Medulla oblongata (tissue), 1 donor: ENCODE data around the gene MCAT.
"Not testable (repeated sequence)": the region's sequence is repeated elsewhere in the genome, so short reads cannot be mapped to it uniquely, and the experiment has no call there.

Experiments used
- DNase-seq: peaks from one replicate; pipeline ENCODE4 v3.0.0-alpha.2; 2015; ENCODE audit errors: extremely low spot score

MCAT gene

DNA sequence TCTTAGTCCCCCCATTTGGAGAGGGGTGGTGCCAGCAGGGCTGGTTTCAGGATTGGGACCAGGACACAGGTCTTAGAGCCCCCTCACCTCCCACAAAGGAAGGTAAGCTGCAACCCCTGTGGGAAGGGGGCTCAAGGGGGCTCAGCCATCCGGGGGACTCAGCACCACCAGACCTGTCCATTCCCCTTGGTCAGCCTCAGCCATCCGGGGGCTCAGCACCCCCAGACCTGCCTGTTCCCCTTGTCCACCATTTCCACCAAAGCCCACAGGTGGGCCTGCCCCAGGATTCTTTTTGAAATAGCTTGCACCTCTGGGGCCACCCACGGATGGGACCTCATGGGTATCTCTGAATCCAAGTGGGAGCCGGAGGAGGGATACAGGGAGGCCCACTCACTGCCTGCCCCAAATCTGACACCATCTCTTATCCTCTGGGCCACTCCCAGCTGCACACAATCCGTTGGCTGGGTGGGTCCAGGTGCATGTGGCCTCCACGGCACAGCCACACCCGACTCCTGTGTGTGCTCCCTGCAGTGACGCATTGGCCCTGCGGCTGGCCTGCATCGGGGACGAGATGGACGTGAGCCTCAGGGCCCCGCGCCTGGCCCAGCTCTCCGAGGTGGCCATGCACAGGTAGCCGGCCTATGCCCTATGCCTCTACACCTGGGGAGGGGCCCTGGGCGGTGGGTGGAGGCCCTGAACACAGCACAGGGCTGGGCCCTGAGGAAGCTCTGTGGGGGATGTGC lies 15.9 kb downstream of the MCAT start:
- no peak for DNase-seq

DNA sequence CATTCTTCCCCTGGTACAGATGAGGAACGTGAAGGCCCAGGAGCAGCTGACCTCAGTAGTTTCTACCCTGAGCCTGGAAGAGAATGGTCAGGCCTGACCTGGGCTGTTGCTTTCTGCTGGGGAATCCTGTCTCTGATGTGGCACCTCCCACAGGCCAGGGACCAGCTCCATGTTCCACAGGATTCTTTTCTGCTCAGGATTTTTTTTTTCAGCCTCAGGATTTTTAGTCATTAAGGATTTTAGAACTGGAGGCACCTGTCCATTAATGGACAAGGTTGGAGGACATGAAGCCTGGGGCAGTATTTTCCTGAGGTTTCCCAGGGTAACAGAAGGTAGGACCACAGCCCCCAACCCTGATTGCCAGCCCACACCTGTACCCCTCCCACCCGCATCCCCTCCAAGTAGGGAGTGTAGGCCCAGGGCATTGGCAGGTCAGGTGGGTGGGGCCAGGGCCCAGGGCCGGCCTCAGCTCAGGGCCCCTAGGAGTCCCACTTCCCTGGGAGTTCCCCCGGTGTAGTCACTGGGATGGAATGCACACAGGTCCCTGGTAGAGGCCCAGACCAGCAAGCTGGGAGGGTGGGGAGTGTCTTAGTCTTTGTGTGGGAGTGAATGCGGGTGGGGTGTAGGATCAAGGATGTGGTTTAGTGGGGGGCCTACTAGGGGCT lies 16.6 kb downstream of the MCAT start:
- no peak for DNase-seq

DNA sequence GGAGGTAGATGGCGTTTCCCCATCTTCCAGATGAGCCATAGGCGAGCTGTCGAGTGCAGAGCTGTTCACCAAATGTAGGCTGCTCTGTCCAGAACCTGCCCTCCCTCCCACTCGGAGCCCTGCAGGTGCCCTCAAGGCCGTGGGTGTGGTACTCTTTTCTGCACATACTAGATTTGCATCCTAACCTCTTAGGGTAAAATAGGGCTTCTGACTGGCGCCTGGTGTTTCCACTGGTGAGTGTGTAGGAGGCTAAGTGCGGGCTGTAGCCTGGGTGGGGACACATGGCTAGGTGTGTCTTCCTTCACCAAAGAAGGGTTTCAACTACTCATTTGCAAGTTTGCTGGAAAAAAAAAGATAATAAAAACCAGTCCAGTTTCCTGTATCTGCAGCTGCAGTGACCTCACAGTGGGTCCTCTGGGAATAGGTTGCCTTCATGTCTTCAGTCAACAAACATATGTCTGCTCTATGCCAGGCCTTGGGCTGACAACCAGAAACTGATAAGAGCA lies 24.2 kb downstream of the MCAT start:
- DNase-seq, result no peak

DNA sequence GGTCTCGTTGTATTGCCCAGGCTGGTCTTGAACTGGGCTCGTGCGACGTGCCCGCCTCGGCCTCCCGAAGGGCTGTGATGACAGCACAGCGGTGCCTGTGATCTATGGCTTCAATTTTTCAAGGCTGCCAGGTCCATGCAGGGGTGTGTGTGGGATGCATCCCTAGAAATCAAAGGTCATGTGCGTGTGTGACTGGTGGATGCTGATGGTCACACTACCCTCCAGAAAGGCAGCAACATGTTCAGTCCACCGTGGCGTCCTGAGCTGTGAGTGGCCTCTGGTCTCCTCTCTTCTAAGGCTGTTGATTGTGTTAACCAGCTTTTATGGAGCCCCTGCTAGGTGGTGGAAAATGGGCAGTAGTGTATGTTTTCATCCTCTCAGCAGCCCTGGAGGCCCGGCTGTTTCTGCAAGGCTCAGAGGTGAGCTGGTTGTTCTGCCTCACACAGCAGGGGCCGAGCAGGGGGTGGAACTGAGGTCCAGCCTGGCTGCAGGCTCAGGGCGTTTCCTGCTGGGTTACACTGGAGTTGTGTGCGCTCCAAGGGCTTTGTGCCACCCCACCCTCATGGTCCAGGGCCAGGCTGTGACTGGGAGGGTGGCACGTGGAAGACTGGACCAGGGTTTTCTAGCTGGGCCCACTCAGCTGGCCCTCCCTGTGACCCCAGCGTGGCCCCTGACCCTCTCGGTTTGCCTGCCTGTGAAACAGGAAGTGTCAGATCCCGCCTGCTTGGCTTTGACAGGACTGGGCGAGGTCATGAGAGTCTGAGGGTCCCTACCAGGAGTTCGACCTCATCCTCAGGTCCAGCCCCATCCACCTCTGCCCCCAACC lies 25.0 kb downstream of the MCAT start:
- no peak for DNase-seq

DNA sequence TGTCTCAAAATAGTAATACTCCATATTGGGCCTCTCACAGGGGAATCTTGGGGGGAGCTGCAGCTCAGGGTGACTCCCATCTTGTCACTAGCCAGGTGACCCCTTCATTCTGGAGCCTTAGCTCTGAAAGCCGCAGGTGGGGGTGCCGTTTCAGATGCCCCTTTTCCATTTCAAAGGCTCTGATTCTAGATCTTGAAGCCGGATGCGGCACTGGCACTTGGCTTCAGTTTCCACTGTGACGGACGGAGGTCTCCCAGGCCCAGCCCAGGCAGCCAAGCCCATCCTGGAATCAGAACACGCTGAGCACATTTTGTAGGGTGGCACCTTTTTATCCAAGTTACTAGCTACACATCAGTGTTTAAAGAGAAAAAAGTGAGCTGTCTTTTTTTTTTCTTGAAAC lies 26.3 kb downstream of the MCAT start:
- no peak for DNase-seq

DNA sequence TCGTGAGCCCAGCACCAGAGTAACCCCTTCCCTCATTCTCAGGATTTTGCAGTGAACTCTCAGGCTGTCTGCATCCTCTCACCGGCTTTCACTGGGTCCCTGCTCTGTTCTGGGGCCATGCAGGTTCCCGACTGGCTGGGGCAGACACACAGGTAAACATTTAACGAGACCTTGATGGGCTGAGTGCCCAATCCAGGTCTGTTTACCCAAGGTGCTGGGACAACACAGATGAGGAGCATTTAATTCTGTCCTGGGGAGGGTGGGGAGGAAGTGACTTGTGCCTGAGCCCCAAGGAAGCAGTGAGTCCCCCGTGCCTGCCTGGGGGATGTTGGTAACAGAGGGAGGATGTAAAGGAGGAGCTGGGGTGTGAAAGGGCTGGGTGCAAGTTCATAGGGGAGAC lies 28.2 kb downstream of the MCAT start:
- no peak for DNase-seq

DNA sequence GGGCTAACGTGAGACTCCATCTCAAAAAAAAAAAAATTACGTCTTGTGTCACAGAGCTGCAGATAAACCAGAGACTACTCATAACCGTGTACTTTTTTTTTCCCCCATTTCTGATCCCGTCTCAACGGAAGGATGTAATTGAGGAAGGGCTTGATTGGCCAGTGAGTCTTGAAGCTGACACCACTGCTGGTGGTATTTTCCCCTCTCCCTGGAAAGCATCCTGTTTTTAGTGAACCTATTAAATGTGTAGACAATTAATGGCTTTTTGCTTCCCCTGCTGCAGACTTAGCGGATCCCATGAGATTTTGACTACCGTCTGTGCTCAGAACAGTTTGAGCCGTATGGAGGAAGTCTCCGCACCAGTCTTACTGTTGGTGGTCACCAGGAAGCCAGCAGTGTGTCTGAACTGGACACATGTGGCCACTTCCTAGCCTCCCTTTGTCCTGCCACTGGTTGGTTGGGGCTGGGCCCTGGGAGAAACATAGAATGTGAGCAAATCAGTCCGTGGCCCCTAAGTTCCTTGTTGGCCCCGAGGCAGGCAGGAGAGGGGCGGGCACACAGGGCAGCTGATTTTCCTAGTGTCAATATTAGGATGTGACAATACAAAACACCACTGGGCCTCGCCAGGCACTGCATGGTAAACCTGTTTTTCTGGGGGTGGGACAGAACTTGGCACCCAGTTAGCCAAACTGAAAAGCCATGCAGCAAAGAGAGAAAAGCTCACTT lies 29.5 kb downstream of the MCAT start:
- DNase-seq, result no peak

DNA sequence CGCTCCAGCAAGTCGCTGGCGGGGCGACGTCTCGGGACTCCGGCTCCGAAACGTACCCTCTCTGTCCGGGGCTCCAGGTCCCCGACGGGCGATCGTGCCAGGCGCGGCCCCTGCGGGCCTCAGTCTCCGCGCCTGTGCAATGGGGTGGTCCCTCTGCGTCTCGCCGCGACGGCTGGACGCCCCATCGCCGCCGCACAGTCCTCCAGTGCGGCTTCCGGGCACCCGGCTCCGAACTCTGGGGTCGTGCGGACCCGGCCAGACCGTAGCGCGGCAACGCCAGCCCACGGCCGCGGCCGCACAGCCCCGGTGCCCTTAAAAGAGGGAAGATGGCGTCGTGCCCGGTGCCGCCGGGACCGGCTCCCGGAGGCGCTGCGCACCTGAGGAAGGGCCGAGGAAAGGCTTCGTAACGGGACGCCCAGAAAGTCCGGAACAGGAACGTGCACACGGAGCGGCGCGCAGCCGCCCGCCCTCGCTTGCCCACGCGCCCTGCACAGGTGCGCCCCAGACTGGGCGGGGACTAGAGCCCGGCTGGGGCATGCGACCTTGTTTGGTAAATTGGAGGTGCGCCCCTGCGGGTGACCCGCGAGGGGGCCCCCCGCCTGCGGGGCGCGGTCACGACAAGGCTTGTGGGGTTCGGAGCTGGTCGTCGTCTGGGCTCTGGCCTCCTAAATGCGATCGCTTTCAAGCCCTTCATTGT lies 32.1 kb downstream of the MCAT start:
- no peak for DNase-seq

DNA sequence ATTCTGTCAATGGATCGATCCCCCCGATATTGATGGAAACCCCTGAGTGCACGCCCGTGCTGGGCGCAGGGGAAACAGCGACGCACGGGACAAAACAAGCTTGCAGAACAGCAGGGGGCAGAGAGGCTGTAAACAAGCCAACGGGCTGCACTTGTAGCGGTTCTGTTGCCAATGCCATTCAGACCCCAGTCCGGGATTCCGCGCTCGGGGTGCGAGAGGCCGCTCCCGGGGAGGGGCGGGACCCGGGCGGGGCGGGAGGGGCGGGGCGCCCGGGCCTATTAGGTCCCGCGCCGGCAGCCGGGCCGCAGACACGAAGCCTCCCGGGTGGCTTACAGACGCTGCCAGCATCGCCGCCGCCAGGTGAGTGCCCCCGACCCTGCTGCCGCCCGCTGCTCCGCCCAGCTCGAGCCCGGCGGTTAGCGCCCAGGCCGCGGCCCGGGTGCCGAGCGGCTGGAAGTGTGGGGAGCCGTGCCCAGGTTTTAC lies 32.7 kb downstream of the MCAT start, which contains the start of gene BIK:
TSS of gene BIK (plus strand) at position 307 of the 483 bp plus-strand sequence. CDS start 13,273 bp downstream, outside the sequence.
- peak; percentile 16 for DNase-seq

DNA sequence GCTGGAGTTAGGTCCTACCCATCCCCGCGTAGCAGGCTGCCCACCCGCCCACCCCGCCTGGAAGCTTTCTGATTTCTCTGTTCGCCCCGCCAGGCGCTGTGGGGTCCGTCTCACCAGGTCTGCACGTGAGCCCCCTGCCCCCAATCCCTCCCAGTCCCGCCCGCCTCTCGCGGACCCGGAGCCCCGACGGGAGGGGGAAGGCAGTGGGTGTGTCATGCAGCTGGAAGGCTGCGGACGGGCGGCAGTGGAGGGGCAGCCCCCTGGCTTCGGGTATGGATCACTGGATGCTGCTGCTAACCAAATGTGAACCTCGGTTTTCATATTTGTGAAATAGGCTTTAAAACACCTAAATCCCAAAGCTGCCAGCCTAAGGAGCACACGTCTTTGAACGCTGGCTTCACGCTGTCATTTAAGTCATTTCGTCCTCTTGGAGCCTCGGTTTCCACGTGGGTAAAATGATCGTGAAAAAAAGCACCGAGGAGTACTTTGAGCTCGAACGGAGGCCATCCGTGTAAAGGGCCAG lies 33.2 kb downstream of the MCAT start:
- DNase-seq, result no peak

DNA sequence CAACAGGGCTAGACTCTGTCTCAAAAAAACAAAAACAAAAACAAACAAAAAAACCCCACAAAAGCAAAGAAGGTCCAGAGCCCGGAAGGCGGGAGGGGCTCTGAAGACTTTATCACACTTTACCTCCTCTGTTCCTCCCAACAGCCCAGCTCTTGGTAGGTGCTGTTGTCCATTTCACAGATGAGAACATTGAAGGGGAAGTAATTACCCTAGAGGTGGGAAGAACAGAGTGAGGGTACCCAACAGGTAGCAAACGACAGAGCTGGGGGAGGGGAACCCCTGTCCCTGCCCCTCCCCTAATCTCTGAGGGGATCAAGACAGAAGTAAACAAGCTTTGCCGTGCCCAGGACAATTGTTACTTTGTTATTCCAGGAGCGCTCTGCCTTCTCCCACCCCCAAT lies 33.7 kb downstream of the MCAT start:
- no peak for DNase-seq

DNA sequence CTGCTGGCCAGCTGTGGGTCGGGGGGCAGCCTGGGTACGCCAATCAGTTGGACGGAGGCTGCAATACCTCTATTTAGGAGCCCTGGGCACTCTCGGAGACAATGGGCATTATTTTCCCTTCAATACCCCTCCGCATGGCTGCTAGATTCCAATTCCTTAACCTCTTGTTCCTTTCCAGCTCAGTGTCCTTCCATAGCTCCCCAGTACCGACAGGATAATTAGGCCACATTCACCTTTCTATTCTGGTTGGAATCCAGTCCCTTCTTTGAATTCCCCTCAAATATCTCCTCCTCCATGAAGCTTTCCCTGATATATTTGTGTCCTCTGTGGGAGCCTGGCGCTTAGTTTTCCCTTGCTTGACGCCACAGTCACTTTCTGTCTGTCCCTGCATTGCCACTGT lies 36.9 kb downstream of the MCAT start:
- DNase-seq, result no peak

DNA sequence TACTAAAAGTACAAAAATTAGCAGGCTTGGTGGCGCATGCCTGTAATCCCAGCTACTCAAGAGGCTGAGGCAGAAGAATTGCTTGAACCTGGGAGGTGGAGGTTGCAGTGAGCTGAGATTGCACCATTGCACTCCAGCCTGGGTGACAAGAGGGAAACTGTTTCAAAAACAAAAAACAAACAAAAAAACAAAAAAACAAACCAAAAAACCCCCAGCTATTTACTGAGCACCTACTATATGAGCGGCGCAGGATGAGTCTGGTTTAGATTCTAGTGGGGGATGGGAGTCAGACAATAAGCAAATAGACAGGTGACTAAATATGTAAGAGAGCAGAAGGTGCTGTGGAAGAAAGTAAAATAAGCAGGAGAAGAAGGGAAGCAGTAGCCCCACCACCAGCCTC lies 38.2 kb downstream of the MCAT start:
- DNase-seq, result not testable (repeated sequence)

DNA sequence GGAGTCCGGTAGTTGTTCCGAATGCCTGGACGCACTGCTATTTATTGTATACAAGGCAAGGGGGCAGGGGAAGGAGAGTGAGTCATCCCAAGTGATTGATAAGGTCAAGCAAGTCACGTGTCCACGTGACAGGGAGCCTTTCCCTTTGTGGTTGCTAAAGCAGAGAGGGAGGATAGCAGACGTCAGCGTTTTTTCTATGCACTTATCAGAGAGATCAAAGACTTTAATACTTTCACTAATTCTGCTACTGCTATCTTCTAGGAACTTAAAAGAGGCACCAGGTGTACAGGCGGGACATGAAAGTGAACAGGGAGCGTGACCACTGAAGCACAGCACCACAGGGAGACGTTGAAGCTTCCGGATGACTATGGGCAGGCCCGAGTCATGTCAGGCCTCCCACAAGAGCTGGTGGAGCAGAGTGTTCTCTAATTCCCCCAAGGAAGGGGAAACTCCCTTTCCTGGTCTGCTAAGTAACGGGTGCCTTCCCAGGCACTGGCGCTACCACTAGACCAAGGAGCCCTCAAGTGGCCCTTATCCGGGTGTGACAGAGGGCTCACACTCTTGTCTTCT lies 39.1 kb downstream of the MCAT start:
- not testable (repeated sequence) for DNase-seq

DNA sequence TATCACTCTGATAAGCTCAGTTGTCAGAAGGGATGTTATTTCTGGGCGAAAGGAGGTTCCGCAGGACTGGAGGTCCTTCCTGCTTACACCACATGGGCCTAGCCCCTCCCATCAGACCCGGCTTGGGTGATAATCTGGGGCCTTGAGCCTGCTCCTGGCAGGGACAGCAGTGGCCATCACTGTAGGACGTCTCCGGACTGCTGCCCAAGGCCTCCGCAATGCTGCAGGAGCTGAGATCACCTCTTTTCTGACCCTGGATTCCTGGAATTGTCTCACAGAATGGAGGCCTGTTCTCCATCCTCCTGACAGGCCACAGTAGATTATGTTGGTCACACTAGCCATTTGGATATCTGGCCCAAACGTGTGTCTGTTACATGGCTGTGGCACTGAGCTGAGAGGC lies 41.9 kb downstream of the MCAT start:
- DNase-seq, result no peak

DNA sequence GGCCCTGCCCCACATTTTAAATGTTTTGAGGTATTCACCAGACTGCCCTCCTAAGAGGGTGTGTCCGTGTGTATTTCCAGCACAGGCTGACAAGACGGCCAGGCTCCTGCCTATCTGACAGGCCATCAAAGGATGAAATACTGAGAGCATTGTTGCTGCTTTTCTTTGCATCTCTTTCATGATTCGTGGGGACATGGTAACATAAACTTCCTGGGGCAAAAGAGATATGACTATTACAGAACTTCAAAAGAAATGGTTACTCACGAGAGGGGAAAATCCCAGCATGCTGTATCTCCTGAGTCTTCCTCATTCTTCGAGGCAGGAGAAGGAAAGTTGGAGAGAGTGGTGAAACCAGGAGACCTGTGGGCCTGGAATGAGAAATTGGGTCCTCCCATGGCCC lies 43.0 kb downstream of the MCAT start:
- no peak for DNase-seq

DNA sequence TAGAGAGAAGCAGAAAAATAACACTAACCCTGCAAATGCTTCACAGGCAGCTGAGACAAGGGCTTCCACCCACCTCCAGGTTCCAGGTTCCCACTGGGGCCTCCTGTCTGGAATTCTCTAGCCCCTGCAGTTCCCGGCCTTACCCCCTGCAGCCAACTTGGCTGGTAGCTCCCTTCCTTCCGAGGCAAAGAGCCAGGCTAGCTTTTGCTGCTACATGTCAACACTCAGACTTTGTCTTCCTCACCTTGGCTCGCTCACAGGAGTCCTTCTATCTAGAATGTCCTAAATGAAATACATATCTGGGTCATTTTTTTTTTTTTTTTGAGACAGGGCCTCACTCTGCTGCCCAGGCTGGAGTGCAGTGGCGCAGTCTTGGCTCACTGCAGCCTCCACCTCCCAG lies 44.1 kb downstream of the MCAT start:
- DNase-seq, result no peak

DNA sequence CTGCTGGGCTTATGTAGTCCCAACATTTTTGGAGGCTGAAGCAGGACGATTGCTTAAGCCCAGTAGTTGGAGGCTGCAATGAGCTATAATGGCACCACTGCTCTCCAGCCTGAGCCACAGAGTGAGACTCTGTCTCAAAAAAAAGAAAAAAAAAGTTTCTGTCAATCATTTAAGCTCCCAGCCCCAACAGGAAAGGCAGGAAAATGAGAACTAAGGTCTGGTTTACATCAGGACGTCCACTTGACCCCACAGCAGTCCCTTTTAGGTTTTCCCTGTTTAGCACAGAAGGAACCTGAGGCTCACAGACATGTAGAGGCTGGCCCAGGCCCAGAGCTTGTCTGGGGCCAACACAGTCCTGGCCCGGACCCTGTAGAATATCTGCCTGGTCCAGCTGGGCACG lies 44.8 kb downstream of the MCAT start:
- DNase-seq, result no peak

DNA sequence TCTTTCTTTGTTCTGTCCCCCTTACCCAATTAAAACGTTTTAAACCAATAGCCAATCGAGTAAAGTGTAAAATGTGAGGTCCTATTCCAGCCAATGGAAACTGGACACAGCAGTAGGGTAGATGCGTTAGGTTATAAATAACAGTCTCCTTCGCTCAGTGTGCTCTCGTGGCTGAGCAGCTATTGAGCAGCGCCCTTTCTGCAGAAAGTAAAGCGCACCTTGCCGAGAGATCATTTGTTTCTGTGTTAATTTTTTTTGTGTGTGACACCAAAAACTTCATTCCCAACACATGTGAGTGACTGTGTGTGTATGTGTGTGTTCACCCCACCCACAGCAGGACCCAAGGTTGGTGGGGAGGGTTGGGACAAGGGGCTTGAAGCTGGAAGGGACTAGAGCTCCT lies 46.8 kb downstream of the MCAT start:
- no peak for DNase-seq

DNA sequence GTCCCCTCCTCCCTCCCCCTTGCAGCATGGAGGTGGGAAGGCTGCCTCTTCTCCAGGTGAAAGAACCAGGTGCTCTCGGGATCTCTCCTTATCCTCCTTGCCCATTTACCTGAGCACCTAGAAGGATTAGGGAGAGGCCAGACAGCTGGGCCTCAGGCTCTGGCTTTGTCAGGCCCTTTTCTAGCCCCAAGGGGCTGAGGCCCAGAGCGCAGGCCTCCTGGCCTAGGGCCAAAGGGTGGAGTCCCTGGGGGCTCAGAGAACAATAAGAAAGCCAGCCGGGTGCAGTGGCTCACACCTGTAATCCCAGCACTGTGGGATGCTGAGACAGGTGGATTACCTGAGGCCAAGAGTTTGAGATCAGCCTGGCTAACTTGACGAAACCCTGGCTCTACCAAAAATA lies 48.6 kb downstream of the MCAT start:
- no peak for DNase-seq
